ENCODE results near the gene KMT2B. TPM values are rescaled to one million over a fixed set of nuclear protein-coding genes. Genes with fewer than 3 reads are reported as not detected.

Gene KMT2B
- total and polyA plus RNA-seq, 12 donors: 6.6 to 97.3 (median 22.6) TPM

- intact Hi-C loops (cut with DNase I): no loop called here
- H3K27ac ChIP-seq: peak overlapping the region in 3 of 5 donors; percentile 40 to 91 (median 87)
- H3K4me1 ChIP-seq (replicated peaks in 1 of 2): peaks cover 7 to 9% of the 10 kb centered on the region in 2 donors
- H3K27me3 ChIP-seq: no peaks in the 10 kb centered on the region
- TF ChIP-seq CTCF (IDR thresholded peaks at IDR 0.05): no peak
- TF ChIP-seq POLR2A (IDR thresholded peaks at IDR 0.05): no peak
- H3K36me3 ChIP-seq (replicated peaks in 1 of 2): peaks cover 0 to 93% of the 10 kb centered on the region in 2 donors
- no peak for DNase-seq
- H3K9me3 ChIP-seq (replicated peaks in 1 of 3): no peaks in the 10 kb centered on the region
- no peak overlapping the region for H3K4me3 ChIP-seq
- WGBS, 4 donors: 84 to 100% (median 87%) methylated on average over 1 to 25 of the region's 25 CpGs
These were observed 14.9 kb downstream of the KMT2B start for GRCh38 chr19:35732540-35733179.

- intact Hi-C loops (cut with DNase I): no loop called here
- DNase-seq: peak in 6 of 7 donors; percentile 77 to 85 (median 82)
These were observed 15.7 kb downstream of the KMT2B start for GRCh38 chr19:35733180-35734125.

GRCh38 chr19:35734273-35734672 lies 16.5 kb downstream of the KMT2B start:
- peaks cover 0 to 93% of the 10 kb centered on the region in 2 donors for H3K36me3 ChIP-seq (replicated peaks in 1 of 2)
- DNase-seq: peak in 1 of 7 donors; percentile 41
- no peaks in the 10 kb centered on the region for H3K27me3 ChIP-seq
- peak overlapping the region; percentile 39 to 91 (median 73) for H3K27ac ChIP-seq
- intact Hi-C loops (cut with DNase I): no loop called here
- H3K4me3 ChIP-seq: no peak overlapping the region
- H3K9me3 ChIP-seq (replicated peaks in 1 of 3): no peaks in the 10 kb centered on the region
- 79 to 83% (median 82%) methylated on average over 8 of the region's 8 CpGs for WGBS, 4 donors
- TF ChIP-seq POLR2A (IDR thresholded peaks at IDR 0.05): no peak
- peaks cover 7 to 10% of the 10 kb centered on the region in 2 donors for H3K4me1 ChIP-seq (replicated peaks in 1 of 2)

More at GRCh38 chr19:35733180-35734125, 15.7 kb downstream of the KMT2B start:
- Histone ChIP-seq H3K27me3 (no peaks in the 10 kb centered on the region), H3K36me3 (replicated peaks in 1 of 2) (peaks cover 0 to 93% of the 10 kb centered on the region in 2 donors), H3K4me3 (no peak overlapping the region), H3K9me3 (replicated peaks in 1 of 3) (no peaks in the 10 kb centered on the region), H3K27ac (peak overlapping the region; percentile 39 to 91 (median 73)), H3K4me1 (replicated peaks in 1 of 2) (peaks cover 7 to 9% of the 10 kb centered on the region in 2 donors)
- 62 to 77% (median 70%) methylated on average over 13 to 35 of the region's 35 CpGs for WGBS, 4 donors
- TF ChIP-seq POLR2A (IDR thresholded peaks at IDR 0.05) (no peak), CTCF (IDR thresholded peaks at IDR 0.05) (no peak)

- Histone ChIP-seq H3K27ac (peak overlapping the region in 1 of 5 donors; percentile 91), H3K36me3 (replicated peaks in 1 of 2) (peaks cover 0 to 87% of the 10 kb centered on the region in 2 donors), H3K27me3 (no peaks in the 10 kb centered on the region), H3K4me1 (replicated peaks in 1 of 2) (peaks cover 12 to 16% of the 10 kb centered on the region in 2 donors), H3K4me3 (no peak overlapping the region), H3K9me3 (replicated peaks in 1 of 3) (no peaks in the 10 kb centered on the region)
- no peak for DNase-seq
- WGBS, 4 donors: 88 to 93% (median 89%) methylated on average over 5 of the region's 5 CpGs
- TF ChIP-seq CTCF (IDR thresholded peaks at IDR 0.05) (no peak), POLR2A (IDR thresholded peaks at IDR 0.05) (no peak)
- intact Hi-C loops (cut with DNase I): no loop called here
These were observed 17.1 kb downstream of the KMT2B start for GRCh38 chr19:35734889-35735288.
